SK-N-SH (cell line): Measurements from ENCODE around the gene TNXB. TPM values are rescaled to one million over a fixed set of nuclear protein-coding genes. Genes with fewer than 3 reads are reported as not detected.

Experiments
- CTCF ChIA-PET: fragments of 300-600, 350-600 bp; formaldehyde crosslinking; extraction: SDS; loops from one replicate; lab custom pipeline; 2021; lab: Yijun Ruan, JAX
- POLR2A ChIA-PET: fragments of 350-600 bp; sonication (Branson Sonifier 250); formaldehyde crosslinking; extraction: SDS; loops from one replicate; lab custom pipeline; 2020; ENCODE audit warnings: antibody characterized with exemption, inconsistent platforms; lab: Yijun Ruan, JAX
- DNase-seq: peaks from one replicate; pipeline ENCODE4 v3.0.0; 2012
- H2AFZ ChIP-seq: fragments of 200-600 bp; sonication (generic); 2 replicates; pipeline ENCODE4 v1.8.1; 2016; ENCODE audit warnings: antibody characterized with exemption, mild to moderate bottlenecking, low read depth
- H3F3A ChIP-seq: fragments of 200-600 bp; sonication (generic); replicated peaks from 2 replicates; pipeline ENCODE3; 2016; ENCODE audit warnings: antibody characterized with exemption, mild to moderate bottlenecking; ENCODE audit not compliant: insufficient read depth
- H3K27ac ChIP-seq, 2 experiments: fragments of 200-500 bp in 1 of 2; fragments of 200-600 bp in 1 of 2; sonication (Bioruptor generic) in 1 of 2; sonication (generic), shearing (Covaris generic) in 1 of 2; 2 replicates each; pipeline versions ENCODE4 v1.5.1 to v1.6.1; 2014 to 2016; ENCODE audit warnings: low read depth in 2 of 2, inconsistent platforms in 1 of 2, low read length in 1 of 2, mild to moderate bottlenecking in 1 of 2, mixed read lengths in 1 of 2
- H3K27me3 ChIP-seq: fragments of 200-600 bp; sonication (generic), shearing (Covaris generic); 2 replicates; pipeline ENCODE4 v1.6.1; 2016; ENCODE audit warnings: mixed run types; ENCODE audit not compliant: insufficient read depth
- H3K36me3 ChIP-seq, 2 experiments: fragments of 200-500 bp in 1 of 2; fragments of 200-600 bp in 1 of 2; sonication (Bioruptor generic) in 1 of 2; sonication (generic) in 1 of 2; replicated peaks in 1 of 2; 2 replicates each; pipeline versions ENCODE3 to v1.5.1; 2014 to 2016; ENCODE audit warnings: low read length in 1 of 2, mild to moderate bottlenecking in 1 of 2; ENCODE audit not compliant: insufficient read depth in 2 of 2, control insufficient read depth in 1 of 2
- H3K4me1 ChIP-seq, 2 experiments: fragments of 200-500 bp in 1 of 2; fragments of 200-600 bp in 1 of 2; sonication (Bioruptor generic) in 1 of 2; sonication (generic), shearing (Covaris generic) in 1 of 2; 2 replicates each; pipeline versions ENCODE4 v1.5.1 to v1.6.1; 2014 to 2016; ENCODE audit warnings: low read depth in 1 of 2, low read length in 1 of 2, mixed run types in 1 of 2; ENCODE audit not compliant: insufficient read depth in 2 of 2, control insufficient read depth in 1 of 2
- H3K4me2 ChIP-seq: fragments of 200-600 bp; sonication (generic), shearing (Covaris generic); 2 replicates; pipeline ENCODE4 v1.6.1; 2017; ENCODE audit warnings: mixed run types
- H3K4me3 ChIP-seq, 2 experiments: fragments of 200-500 bp in 1 of 2; fragments of 200-600 bp in 1 of 2; sonication (Bioruptor generic) in 1 of 2; sonication (generic), shearing (Covaris generic) in 1 of 2; 2 replicates each; pipeline versions ENCODE4 v1.5.1 to v1.8.1; 2014 to 2016; ENCODE audit warnings: low read depth in 2 of 2, inconsistent platforms in 1 of 2, low read length in 1 of 2, mild to moderate bottlenecking in 1 of 2, mixed read lengths in 1 of 2, moderate library complexity in 1 of 2
- H3K79me2 ChIP-seq: fragments of 200-600 bp; sonication (generic); 2 replicates; pipeline ENCODE4 v1.8.1; 2017; ENCODE audit warnings: mild to moderate bottlenecking; ENCODE audit not compliant: insufficient read depth
- H3K9ac ChIP-seq: fragments of 200-600 bp; sonication (generic); 2 replicates; pipeline ENCODE4 v1.6.1; 2017; ENCODE audit warnings: mixed run types
- H3K9me2 ChIP-seq: fragments of 200-600 bp; sonication (generic); 2 replicates; pipeline ENCODE4 v1.6.1; 2017; ENCODE audit warnings: mixed run types
- H3K9me3 ChIP-seq: fragments of 200-600 bp; sonication (generic); 2 replicates; pipeline ENCODE4 v1.6.1; 2017; ENCODE audit warnings: mixed run types, mild to moderate bottlenecking, moderate library complexity
- H4K20me1 ChIP-seq: fragments of 200-600 bp; sonication (generic); 2 replicates; pipeline ENCODE4 v1.6.1; 2017; ENCODE audit warnings: mild to moderate bottlenecking, mixed run types; ENCODE audit not compliant: insufficient read depth
- CTCF ChIP-seq: fragments of 200-600 bp; sonication (generic); IDR thresholded peaks from 2 replicates; pipeline ENCODE4 v1.6.1; 2017; ENCODE audit warnings: antibody characterized with exemption, mild to moderate bottlenecking, moderate library complexity
- GABPA ChIP-seq: IDR thresholded peaks from 2 replicates; pipeline ENCODE4 v1.4.0; 2012; ENCODE audit warnings: low read depth, mild to moderate bottlenecking
- IRF3 ChIP-seq: fragments of 150-350 bp; IDR thresholded peaks from 2 replicates; pipeline ENCODE4 v1.6.1; 2016; ENCODE audit warnings: mild to moderate bottlenecking, low read depth, low read length
- NFIC ChIP-seq: IDR thresholded peaks from 2 replicates; pipeline ENCODE4 v1.4.0; 2012; ENCODE audit warnings: borderline replicate concordance
- NRF1 ChIP-seq: IDR thresholded peaks from 2 replicates; pipeline ENCODE4 v1.6.1; 2012; ENCODE audit warnings: low read depth, mild to moderate bottlenecking, low read length
- POLR2AphosphoS5 ChIP-seq: IDR thresholded peaks from 2 replicates; pipeline ENCODE4 v1.6.1; 2012; ENCODE audit warnings: low read depth, low read length
- RXRA ChIP-seq: IDR thresholded peaks from 2 replicates; pipeline ENCODE4 v1.4.0; 2012; ENCODE audit warnings: low read depth, mild to moderate bottlenecking, borderline replicate concordance
- SMC3 ChIP-seq: IDR thresholded peaks from 2 replicates; pipeline ENCODE4 v1.6.1; 2012; ENCODE audit warnings: low read depth, low read length, improper control_type of control experiment
- TCF12 ChIP-seq: IDR thresholded peaks from 2 replicates; pipeline ENCODE4 v1.4.0; 2012
- USF2 ChIP-seq: fragments of 150-350 bp; IDR thresholded peaks from 2 replicates; pipeline ENCODE4 v1.6.1; 2017; ENCODE audit warnings: antibody characterized with exemption, low read length, low read depth, borderline replicate concordance
- ZBTB33 ChIP-seq: IDR thresholded peaks from 2 replicates; pipeline ENCODE4 v1.4.0; 2012; ENCODE audit warnings: low read depth, borderline replicate concordance
- WGBS: methylation state at CpG from one replicate; pipeline ENCODE4 v1.1.6; 2017; ENCODE audit warnings: low lambda C conversion rate; 5-methylcytosine and 5-hydroxymethylcytosine counted together
- polyA plus RNA-seq, 3 experiments: library from polyadenylated mRNA; depleted of rRNA; stranded (reverse); fragments of >200 nt; gene quantifications; 2 replicates each; pipeline ENCODE4 v1.2.3, GENCODE V29; 2012

The TNXB gene
- polyA plus RNA-seq, 1 of the 3 experiments (the other 2 are of a cell fraction), result 0.48 TPM

GRCh38 chr6:32149932-32150870 lies 41.1 kb upstream of the TNXB start:
- peaks cover 11% of the 10 kb centered on the region for H3K79me2 ChIP-seq
- peaks cover 4% of the 10 kb centered on the region for H3F3A ChIP-seq
- POLR2A ChIA-PET, result no interaction called here
- no peak overlapping the region for H3K27ac ChIP-seq
- no peak overlapping the region for H3K4me2 ChIP-seq
- no peaks in the 10 kb centered on the region for H3K9me3 ChIP-seq
- TF ChIP-seq TCF12 (no peak), CTCF (no peak), ZBTB33 (no peak), SMC3 (no peak), POLR2AphosphoS5 (no peak), RXRA (no peak), USF2 (no peak), GABPA (no peak), NFIC (no peak), IRF3 (no peak), NRF1 (no peak)
- 91% methylated on average over 51 of the region's 55 CpGs for WGBS
- no peak overlapping the region for H2AFZ ChIP-seq
- H3K4me3 ChIP-seq, result no peak overlapping the region
- peaks cover 13 to 27% of the 10 kb centered on the region in 2 experiments; a peak in 3 of 4 replicates for H3K4me1 ChIP-seq
- H3K9ac ChIP-seq, result no peak overlapping the region
- H3K9me2 ChIP-seq, result no peaks in the 10 kb centered on the region
- H3K36me3 ChIP-seq, result no peaks in the 10 kb centered on the region
- H3K27me3 ChIP-seq, result no peaks in the 10 kb centered on the region
- H4K20me1 ChIP-seq, result no peaks in the 10 kb centered on the region
- no peak for DNase-seq
- CTCF ChIA-PET, result no interaction called here
